OCI-LY3 (cell line): ENCODE data around the gene ISYNA1.

Source experiments
- H2AFZ ChIP-seq: fragments of 200-600, 300-600 bp; shearing (Covaris generic); 2 replicates; pipeline ENCODE4 v1.6.0; 2014; ENCODE audit warnings: antibody characterized with exemption, low read depth, low read length
- H3K27ac ChIP-seq: fragments of 200-600, 300-600 bp; sonication (generic); 2 replicates; pipeline ENCODE4 v1.5.1; 2014; ENCODE audit warnings: mild to moderate bottlenecking, low read length, moderate library complexity, mixed read lengths
- H3K27me3 ChIP-seq: fragments of 200-600, 300-600 bp; sonication (generic); 2 replicates; pipeline ENCODE4 v1.6.1; 2014; ENCODE audit warnings: low read depth, low read length, mixed read lengths
- H3K36me3 ChIP-seq: fragments of 200-600, 300-600 bp; sonication (generic); replicated peaks from 2 replicates; pipeline ENCODE3; 2014; ENCODE audit warnings: low read depth, low read length, mixed read lengths
- H3K4me1 ChIP-seq: fragments of 300-600, 200-600 bp; sonication (generic); 2 replicates; pipeline ENCODE4 v1.6.1; 2014; ENCODE audit warnings: low read length, mixed read lengths
- H3K4me2 ChIP-seq: fragments of 200-600, 300-600 bp; sonication (generic); 2 replicates; pipeline ENCODE4 v1.6.1; 2014; ENCODE audit warnings: low read length, mixed read lengths
- H3K4me3 ChIP-seq: fragments of 300-600, 200-600 bp; sonication (generic); 2 replicates; pipeline ENCODE4 v1.5.1; 2014; ENCODE audit warnings: antibody characterized with exemption, mild to moderate bottlenecking, low read length, moderate library complexity
- H3K79me2 ChIP-seq: fragments of 300-600, 200-600 bp; shearing (Covaris generic); 2 replicates; pipeline ENCODE4 v1.6.1; 2014; ENCODE audit warnings: mild to moderate bottlenecking, low read length, mixed read lengths
- H3K9ac ChIP-seq: fragments of 300-600, 200-600 bp; shearing (Covaris generic); 2 replicates; pipeline ENCODE4 v1.6.0; 2014; ENCODE audit warnings: mild to moderate bottlenecking, low read length, moderate library complexity
- H3K9me3 ChIP-seq: fragments of 200-600, 300-600 bp; shearing (Covaris generic); 2 replicates; pipeline ENCODE4 v1.6.1; 2014; ENCODE audit warnings: low read length, mixed read lengths; ENCODE audit not compliant: insufficient read depth
- H4K20me1 ChIP-seq: fragments of 200-600, 300-600 bp; sonication (generic); 2 replicates; pipeline ENCODE4 v1.6.1; 2016; ENCODE audit warnings: low read length, mixed read lengths; ENCODE audit not compliant: insufficient read depth
- EZH2phosphoT487 ChIP-seq: fragments of 200-600 bp; shearing (Covaris generic); IDR thresholded peaks from 2 replicates; pipeline ENCODE4 v1.6.1; 2018; ENCODE audit warnings: antibody characterized with exemption, mixed run types, low read depth
- TF ChIP-seq, protein P1 (sequence below): fragments of 200-600, 300-600 bp; sonication (generic); IDR thresholded peaks from 2 replicates; pipeline ENCODE4 v1.5.1; 2014; ENCODE audit warnings: antibody characterized with exemption, low read length, low read depth

Gene ISYNA1

DNA sequence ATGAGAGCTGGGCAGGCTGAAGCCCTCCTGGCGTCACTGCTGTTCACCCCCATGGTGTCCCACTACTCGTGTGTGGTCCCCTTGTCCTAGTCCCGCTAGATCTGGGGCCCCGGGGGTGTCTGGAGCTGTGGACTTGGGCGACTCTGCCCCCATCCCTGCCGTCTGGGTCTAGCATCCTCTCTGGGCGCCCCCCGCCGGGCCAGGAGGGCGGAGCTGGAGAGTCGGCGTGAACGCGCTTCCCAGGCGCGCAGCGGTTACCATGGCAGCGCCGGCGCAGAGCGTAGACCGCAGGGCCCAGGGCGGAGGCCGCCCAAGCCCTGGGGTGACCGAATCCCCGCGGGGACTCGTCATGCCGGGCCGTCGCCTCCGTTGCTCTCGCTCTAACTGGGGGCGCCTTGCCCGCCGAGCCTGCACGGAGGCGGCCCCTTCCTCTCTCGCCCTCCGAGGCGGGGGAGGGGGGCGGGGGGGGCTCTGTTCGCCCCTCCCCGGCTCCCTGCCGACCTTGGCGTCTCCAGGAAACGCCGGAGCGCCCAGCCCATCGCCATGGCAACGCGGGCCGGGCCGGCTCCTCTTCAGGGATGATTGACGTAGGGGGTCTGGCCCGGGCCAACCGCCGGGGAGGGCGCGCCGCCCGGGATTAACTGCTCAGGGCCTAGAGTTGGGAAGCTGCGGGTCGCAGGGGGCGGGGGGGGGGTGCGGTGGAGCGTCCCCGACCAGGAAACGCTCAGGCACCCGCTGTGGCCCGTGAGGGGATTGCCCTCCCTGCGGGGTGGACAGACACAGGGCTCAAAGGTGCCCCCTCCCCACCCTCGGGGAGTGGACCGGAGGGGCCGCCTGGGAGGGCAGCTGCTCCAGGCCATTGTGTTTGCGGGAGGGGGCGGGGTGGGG lies 8.9 kb downstream of the ISYNA1 start:
- TF ChIP-seq, protein P1, sequence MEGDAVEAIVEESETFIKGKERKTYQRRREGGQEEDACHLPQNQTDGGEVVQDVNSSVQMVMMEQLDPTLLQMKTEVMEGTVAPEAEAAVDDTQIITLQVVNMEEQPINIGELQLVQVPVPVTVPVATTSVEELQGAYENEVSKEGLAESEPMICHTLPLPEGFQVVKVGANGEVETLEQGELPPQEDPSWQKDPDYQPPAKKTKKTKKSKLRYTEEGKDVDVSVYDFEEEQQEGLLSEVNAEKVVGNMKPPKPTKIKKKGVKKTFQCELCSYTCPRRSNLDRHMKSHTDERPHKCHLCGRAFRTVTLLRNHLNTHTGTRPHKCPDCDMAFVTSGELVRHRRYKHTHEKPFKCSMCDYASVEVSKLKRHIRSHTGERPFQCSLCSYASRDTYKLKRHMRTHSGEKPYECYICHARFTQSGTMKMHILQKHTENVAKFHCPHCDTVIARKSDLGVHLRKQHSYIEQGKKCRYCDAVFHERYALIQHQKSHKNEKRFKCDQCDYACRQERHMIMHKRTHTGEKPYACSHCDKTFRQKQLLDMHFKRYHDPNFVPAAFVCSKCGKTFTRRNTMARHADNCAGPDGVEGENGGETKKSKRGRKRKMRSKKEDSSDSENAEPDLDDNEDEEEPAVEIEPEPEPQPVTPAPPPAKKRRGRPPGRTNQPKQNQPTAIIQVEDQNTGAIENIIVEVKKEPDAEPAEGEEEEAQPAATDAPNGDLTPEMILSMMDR: peak; percentile 8; the same call in 1 of the 2 replicates
- no peak for TF ChIP-seq EZH2phosphoT487
- peaks cover 2% of the 10 kb centered on the region for H3K36me3 ChIP-seq
- H3K27ac ChIP-seq: no peak overlapping the region
- H4K20me1 ChIP-seq: peaks cover 36% of the 10 kb centered on the region
- H3K4me1 ChIP-seq: peaks cover 27% of the 10 kb centered on the region
- no peaks in the 10 kb centered on the region for H3K27me3 ChIP-seq
- peak overlapping the region; percentile 70 for H3K4me3 ChIP-seq
- peak overlapping the region; percentile 72 for H3K4me2 ChIP-seq
- H3K79me2 ChIP-seq: peaks cover 6% of the 10 kb centered on the region; the same call in 1 of the 2 replicates
- H3K9ac ChIP-seq: peak overlapping the region; percentile 25; the same call in 1 of the 2 replicates
- no peak overlapping the region for H2AFZ ChIP-seq
- no peaks in the 10 kb centered on the region for H3K9me3 ChIP-seq

DNA sequence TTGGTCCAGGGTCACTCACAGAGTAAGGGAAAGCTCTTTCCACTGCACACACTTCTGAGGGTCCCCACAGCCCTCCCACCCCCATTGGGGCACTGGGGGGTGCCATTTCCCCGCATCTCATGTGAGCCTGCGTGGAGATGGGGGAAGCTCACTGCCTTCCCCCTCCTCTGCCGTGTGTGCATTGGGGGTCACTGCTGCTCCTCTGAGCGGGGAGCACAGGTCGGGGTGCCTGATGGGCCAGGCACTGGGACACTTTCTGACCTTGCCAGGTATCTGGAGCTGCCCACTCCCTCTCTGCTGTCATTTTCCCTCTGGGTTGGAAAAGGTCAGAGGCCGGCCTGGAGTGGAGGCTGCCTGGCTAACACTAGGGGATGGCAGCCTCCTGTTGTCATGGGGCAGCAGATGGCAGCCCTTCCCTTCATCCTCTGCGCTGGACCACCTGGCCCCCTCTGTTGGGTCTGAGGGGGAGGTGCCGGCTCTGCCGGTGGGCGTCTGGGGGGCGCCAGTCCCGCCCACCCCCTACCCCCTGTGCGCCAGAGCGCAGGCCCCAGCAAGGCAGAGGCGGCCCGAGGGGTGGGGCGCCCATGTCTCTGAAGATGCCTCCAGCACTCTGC lies 9.7 kb downstream of the ISYNA1 start:
- H3K4me2 ChIP-seq: peak overlapping the region; percentile 72
- H3K4me3 ChIP-seq: peak overlapping the region; percentile 70; the same call in 1 of the 2 replicates

DNA sequence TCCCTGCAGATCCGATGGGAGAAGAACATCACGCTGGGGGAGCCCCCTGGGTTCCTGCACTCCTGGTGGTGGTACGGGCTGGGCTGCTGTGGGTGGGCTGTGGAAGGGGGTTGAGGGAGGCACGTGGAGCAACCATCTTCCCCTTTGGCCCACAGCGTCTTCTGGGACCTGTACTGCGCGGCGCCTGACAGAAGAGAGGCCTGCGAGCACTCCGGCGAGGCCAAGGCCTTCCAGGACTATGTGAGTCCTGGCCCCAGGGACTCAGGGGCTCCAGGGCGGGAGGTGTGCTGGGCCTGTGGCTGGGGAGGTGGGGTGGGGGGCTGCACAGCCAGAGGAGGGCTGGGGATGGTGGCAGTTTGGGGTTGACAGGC lies 10.2 kb downstream of the ISYNA1 start:
- Histone ChIP-seq H3K36me3 (peaks cover 2% of the 10 kb centered on the region), H4K20me1 (peaks cover 47% of the 10 kb centered on the region), H3K27me3 (no peaks in the 10 kb centered on the region), H3K4me3 (no peak overlapping the region), H3K4me2 (no peak overlapping the region), H3K9ac (no peak overlapping the region), H3K27ac (no peak overlapping the region), H3K79me2 (peaks cover 18% of the 10 kb centered on the region), H2AFZ (no peak overlapping the region), H3K4me1 (peaks cover 26% of the 10 kb centered on the region), H3K9me3 (no peaks in the 10 kb centered on the region)
- TF ChIP-seq, protein P1: no peak
- no peak for TF ChIP-seq EZH2phosphoT487

More for the DNA sequence above, 9.7 kb downstream of the ISYNA1 start:
- no peak overlapping the region for H3K9ac ChIP-seq
- peaks cover 41% of the 10 kb centered on the region for H4K20me1 ChIP-seq
- H3K4me1 ChIP-seq: peaks cover 26% of the 10 kb centered on the region
- no peak overlapping the region for H3K27ac ChIP-seq
- H2AFZ ChIP-seq: no peak overlapping the region
- H3K36me3 ChIP-seq: peaks cover 2% of the 10 kb centered on the region
- TF ChIP-seq, protein P1: no peak
- TF ChIP-seq EZH2phosphoT487: no peak
- H3K9me3 ChIP-seq: no peaks in the 10 kb centered on the region
- H3K79me2 ChIP-seq: peaks cover 14% of the 10 kb centered on the region
- H3K27me3 ChIP-seq: no peaks in the 10 kb centered on the region

DNA sequence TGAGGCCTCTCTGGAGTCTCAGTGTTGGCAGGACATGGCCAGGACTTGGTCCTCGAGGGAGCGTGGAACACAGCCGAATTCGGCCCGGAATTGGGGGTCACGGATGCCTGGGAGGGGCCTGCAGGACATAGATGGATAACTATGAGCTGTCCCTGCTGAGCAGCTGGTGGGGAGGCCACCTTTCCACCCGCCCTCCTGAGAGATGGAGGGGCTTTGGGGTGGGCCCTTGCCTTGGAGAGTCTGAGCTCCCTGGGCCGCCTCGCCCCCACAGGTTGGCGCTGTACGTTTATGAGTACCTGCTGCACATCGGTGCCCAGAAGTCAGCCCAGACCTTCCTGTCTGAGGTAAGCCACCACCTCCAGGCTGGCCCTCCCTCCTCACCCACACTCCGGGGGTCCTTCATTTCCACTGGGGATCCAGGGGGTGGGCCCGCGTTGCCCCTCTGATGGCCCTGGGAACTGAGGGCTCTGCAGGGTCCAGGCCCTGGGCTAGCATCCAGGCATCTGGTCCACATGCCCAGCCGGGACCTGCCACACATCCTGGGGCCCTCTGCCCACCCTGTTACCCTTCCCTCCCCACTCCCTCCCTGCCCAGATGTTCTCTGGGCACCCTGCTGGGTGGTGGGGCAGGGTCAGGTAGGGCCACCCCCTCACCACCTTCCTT lies 10.7 kb downstream of the ISYNA1 start:
- Histone ChIP-seq H3K27ac (no peak overlapping the region), H3K9ac (no peak overlapping the region), H3K4me3 (no peak overlapping the region), H3K4me1 (peaks cover 26% of the 10 kb centered on the region), H2AFZ (no peak overlapping the region), H3K27me3 (no peaks in the 10 kb centered on the region), H3K36me3 (peaks cover 2% of the 10 kb centered on the region), H4K20me1 (peaks cover 51% of the 10 kb centered on the region), H3K4me2 (no peak overlapping the region), H3K9me3 (no peaks in the 10 kb centered on the region), H3K79me2 (peaks cover 22% of the 10 kb centered on the region)
- TF ChIP-seq, protein P1: no peak
- no peak for TF ChIP-seq EZH2phosphoT487
